Kidney (tissue), 22 donors: ENCODE data around the gene PLEKHB1. TPM values are rescaled to one million over a fixed set of nuclear protein-coding genes. Genes with fewer than 3 reads are reported as not detected.

Experiments used
- DNase-seq, 5 donors: peaks; one replicate each; pipeline ENCODE4 v3.0.0-alpha.2; 2013 to 2020
- FAIRE-seq: peaks from 2 replicates; lab custom pipeline; 2012; peaks lifted over from hg19 to GRCh38; lab: Jason Lieb, UNC
- H3K27ac ChIP-seq, 2 donors: one replicate each; pipeline ENCODE4 v1.7.0; 2013; ENCODE audit warnings: low read depth in 2 of 2, low read length in 2 of 2, inconsistent platforms in 1 of 2
- H3K27me3 ChIP-seq: one replicate; pipeline ENCODE4 v1.7.1; 2013; ENCODE audit warnings: low read length, inconsistent platforms; ENCODE audit not compliant: control insufficient read depth, insufficient read depth
- H3K36me3 ChIP-seq, 3 donors: one replicate each; pipeline versions ENCODE4 v1.7.0 to v1.7.1; 2013; ENCODE audit warnings: low read length in 3 of 3, control low read depth in 1 of 3, inconsistent platforms in 1 of 3; ENCODE audit not compliant: insufficient read depth in 3 of 3, control insufficient read depth in 2 of 3
- H3K4me1 ChIP-seq, 3 donors: one replicate each; pipeline versions ENCODE4 v1.7.0 to v1.7.1; 2013; ENCODE audit warnings: low read length in 3 of 3, inconsistent platforms in 1 of 3, low read depth in 1 of 3; ENCODE audit not compliant: control insufficient read depth in 2 of 3, insufficient read depth in 2 of 3
- H3K4me3 ChIP-seq, 3 donors: one replicate each; pipeline versions ENCODE4 v1.7.0 to v1.8.1; 2013; ENCODE audit warnings: low read length in 3 of 3, control low read depth in 1 of 3, inconsistent platforms in 1 of 3
- H3K9ac ChIP-seq, 3 donors: one replicate each; pipeline versions ENCODE4 v1.7.0 to v1.7.1; 2013; ENCODE audit warnings: low read length in 3 of 3, control low read depth in 1 of 3, inconsistent platforms in 1 of 3
- H3K9me3 ChIP-seq, 3 donors: one replicate each; pipeline versions ENCODE4 v1.7.0 to v1.7.1; 2013; ENCODE audit warnings: low read length in 3 of 3, control low read depth in 1 of 3, inconsistent platforms in 1 of 3; ENCODE audit not compliant: control insufficient read depth in 2 of 3, insufficient read depth in 1 of 3
- CTCF ChIP-seq: IDR thresholded peaks from 3 replicates; pipeline ENCODE4 v1.5.1; 2012; ENCODE audit warnings: mild to moderate bottlenecking, moderate library complexity, borderline replicate concordance; ENCODE audit not compliant: insufficient read depth; ENCODE audit errors: extremely low read depth
- intact Hi-C: fragments of 100-400 bp; cut with DNase I; formaldehyde crosslinking; loops from one replicate; pipeline ENCODE4 v1.11.1; 2022
- long read RNA-seq, 10 donors: library from polyadenylated mRNA in 1 of 10; unstranded in 1 of 10; transcript quantifications; one replicate each; pipeline ENCODE4 v2.0.0 and lab custom pipeline, GENCODE V29; 2021 to 2026
- polyA plus RNA-seq: library from polyadenylated mRNA; stranded (reverse); fragments of 350-450 nt; fragmentation: Illumina TruSeq; extraction: RNeasy Lipid Tissue Mini Kit (QIAGEN cat#74804); gene quantifications from one replicate; pipeline ENCODE4 v1.2.3, GENCODE V29; 2014; ENCODE audit warnings: low read depth, low replicate concordance; ENCODE audit not compliant: insufficient read depth
- total RNA-seq: library from RNA; stranded (reverse); fragmentation: NEBNext Ultra II Directional; extraction: Animal tissue kit (Norgen Biotek cat#: 25700); gene quantifications from one replicate; pipeline ENCODE4 v1.2.1, GENCODE V29; 2021
- donor health status: control.
- donor health status: control.
- donor health status: control.
- donor health status: control.
- donor health status: control.
- donor health status: DM: yes; HTN: yes; CAD: no.
- donor health status: Normal renal cell carcinoma (clear cell type).

Gene PLEKHB1
- total RNA-seq = 21.0 TPM
- 30.4 TPM for polyA plus RNA-seq
- long read RNA-seq, donor 1, partial matches to known transcripts = 0 of 3 reads
- long read RNA-seq, donor 1, other reads (novel, unspliced or antisense) = 0 of 3 reads
- long read RNA-seq, donor 2, partial matches to known transcripts = 0 of 3 reads
- long read RNA-seq, donor 2, other reads (novel, unspliced or antisense) = 0 of 3 reads
- long read RNA-seq, donor 3, partial matches to known transcripts = 0 of 2 reads
- long read RNA-seq, donor 3, other reads (novel, unspliced or antisense) = 0 of 2 reads
- long read RNA-seq, donor 4, partial matches to known transcripts = 0 of 2 reads
- long read RNA-seq, donor 4, other reads (novel, unspliced or antisense) = 0 of 2 reads
- long read RNA-seq, donor 5 = 0 reads
- long read RNA-seq, donor 6, partial matches to known transcripts = 0 of 1 reads
- long read RNA-seq, donor 6, other reads (novel, unspliced or antisense) = 0 of 1 reads
- long read RNA-seq, donor 7, transcript PLEKHB1-201 (7 exons, 2,016 nt) = major isoform, 5 of 13 reads
- long read RNA-seq, donor 7, partial matches to known transcripts = 4 of 13 reads
- long read RNA-seq, donor 7, other reads (novel, unspliced or antisense) = 3 of 13 reads
- long read RNA-seq, donor 8, partial matches to known transcripts = 0 of 1 reads
- long read RNA-seq, donor 8, other reads (novel, unspliced or antisense) = 0 of 1 reads
- long read RNA-seq, donor 9, partial matches to known transcripts = 16 of 24 reads
- long read RNA-seq, donor 9, other reads (novel, unspliced or antisense) = 8 of 24 reads
- long read RNA-seq, donor 10, partial matches to known transcripts = 0 of 3 reads
- long read RNA-seq, donor 10, other reads (novel, unspliced or antisense) = 0 of 3 reads

GRCh38 chr11:73645972-73646631 is at the start of gene PLEKHB1:
Gene PLEKHB1 (plus strand): TSS chr11:73646581. CDS start chr11:73646609, 28 bp downstream.
- Histone ChIP-seq H3K9ac (no peak within 1 kb of the TSS), H3K36me3 (no peaks in the 10 kb centered on the region), H3K9me3 (no peaks in the 10 kb centered on the region), H3K4me3 (peak within 1 kb of the TSS in 1 of 3 donors; percentile 55), H3K27ac (no peak within 1 kb of the TSS), H3K27me3 (peaks cover 3% of the 10 kb centered on the region), H3K4me1 (peaks cover 0 to 4% (median 0%) of the 10 kb centered on the region in 3 donors)
- intact Hi-C loops = no loop called here
- FAIRE-seq (no peak), DNase-seq (peak in 3 of 5 donors; percentile 21 to 72 (median 43))
- no peak for TF ChIP-seq CTCF

- Histone ChIP-seq H3K36me3 (no peaks in the 10 kb centered on the region), H3K9ac (peak overlapping the region; percentile 39 to 68 (median 41)), H3K4me3 (peak overlapping the region; percentile 91 to 94 (median 92)), H3K4me1 (peaks cover 0 to 9% (median 0%) of the 10 kb centered on the region in 3 donors), H3K9me3 (no peaks in the 10 kb centered on the region), H3K27ac (peak overlapping the region in 1 of 2 donors; percentile 58), H3K27me3 (no peaks in the 10 kb centered on the region)
- intact Hi-C loops = no loop called here
- FAIRE-seq = no peak
- TF ChIP-seq CTCF = no peak
- peak in 1 of 5 donors; percentile 17 for DNase-seq
Observed at GRCh38 chr11:73597336-73597955, 48.9 kb upstream of the PLEKHB1 start.

GRCh38 chr11:73597956-73598718 is 48.2 kb upstream of the PLEKHB1 start, which contains the start of gene FAM168A:
Gene FAM168A (minus strand): TSS chr11:73598112. CDS start chr11:73468474, 129,638 bp downstream.
- TF ChIP-seq CTCF = peak; percentile 13
- FAIRE-seq (no peak), DNase-seq (peak; percentile 97 to 99 (median 99))
- Histone ChIP-seq H3K9ac (peak within 1 kb of the TSS; percentile 63 to 99 (median 80)), H3K4me1 (peaks cover 0 to 9% (median 0%) of the 10 kb centered on the region in 3 donors), H3K4me3 (peak within 1 kb of the TSS; percentile 91 to 94 (median 92)), H3K27ac (peak within 1 kb of the TSS; percentile 58 to 87), H3K27me3 (no peaks in the 10 kb centered on the region), H3K9me3 (no peaks in the 10 kb centered on the region), H3K36me3 (no peaks in the 10 kb centered on the region)
- intact Hi-C loops = no loop called here
